PC-3 (cell line): ENCODE results near the gene FKBP11.

Experiments
- CTCF ChIP-seq: fragments of 300-600 bp; sonication (generic); conservative IDR thresholded peaks from 2 replicates; pipeline ENCODE4 v1.5.1; 2017; ENCODE audit warnings: antibody characterized with exemption, low read depth, mild to moderate bottlenecking, low read length
- EZH2 ChIP-seq: fragments of 300-600 bp; sonication (generic); IDR thresholded peaks from one replicate; pipeline ENCODE4 v1.6.1; 2017; ENCODE audit warnings: antibody characterized with exemption, mild to moderate bottlenecking, low read length; ENCODE audit not compliant: unreplicated experiment
- EZH2phosphoT487 ChIP-seq: fragments of 300-600 bp; sonication (generic); IDR thresholded peaks from 2 replicates; pipeline ENCODE4 v1.6.1; 2018; ENCODE audit warnings: mild to moderate bottlenecking, antibody characterized with exemption, low read length, borderline replicate concordance

DNA sequence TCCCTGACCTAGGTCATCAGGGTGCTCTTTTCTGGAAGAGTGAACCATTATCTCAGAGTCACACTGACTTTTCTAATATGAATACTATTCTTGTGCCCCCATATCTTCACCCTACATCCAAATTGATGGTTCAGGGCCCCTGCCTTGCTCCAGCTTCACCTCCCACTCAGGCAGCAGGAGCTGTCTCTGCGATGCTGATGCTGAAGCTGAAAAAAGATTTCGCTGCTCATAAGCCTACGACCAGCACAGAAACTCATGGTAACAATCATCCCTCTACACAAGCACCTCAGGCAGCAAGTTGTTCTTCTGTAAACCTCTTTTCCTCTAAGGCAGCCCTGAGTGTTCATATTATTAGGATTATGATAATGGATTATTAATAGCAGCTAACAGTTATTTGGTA, 28.8 kb upstream of the FKBP11 start:
- TF ChIP-seq CTCF (no peak), EZH2phosphoT487 (no peak), EZH2 (no peak)
